ENCODE data around the gene GBF1.
A peak's percentile ranks its signal among the peaks of the same experiment; 100 is the strongest.
"Not testable (repeated sequence)": the region's sequence is repeated elsewhere in the genome, so short reads cannot be mapped to it uniquely, and the experiment has no call there.

Gene GBF1

GRCh38 chr10:102231357-102232318 lies 13.7 kb upstream of the GBF1 start:
- DNase-seq (ENCODE audit: low read depth), result peak; percentile 54

GRCh38 chr10:102233997-102234396 lies 11.3 kb upstream of the GBF1 start:
- no peak for DNase-seq (ENCODE audit: low read depth)

GRCh38 chr10:102234888-102235597 lies 10.3 kb upstream of the GBF1 start:
- DNase-seq (ENCODE audit: low read depth), result no peak

- DNase-seq (ENCODE audit: low read depth), result no peak
These were observed 9.8 kb upstream of the GBF1 start for GRCh38 chr10:102235598-102235920.

GRCh38 chr10:102236006-102236405 lies 9.3 kb upstream of the GBF1 start:
- no peak for DNase-seq (ENCODE audit: low read depth)

GRCh38 chr10:102237711-102238252 lies 7.5 kb upstream of the GBF1 start:
- DNase-seq (ENCODE audit: low read depth), result no peak

GRCh38 chr10:102240467-102241031 lies 4.8 kb upstream of the GBF1 start:
- DNase-seq (ENCODE audit: low read depth), result no peak

GRCh38 chr10:102241032-102241443 lies 4.3 kb upstream of the GBF1 start:
- no peak for DNase-seq (ENCODE audit: low read depth)

- DNase-seq (ENCODE audit: low read depth), result peak; percentile 90
These were observed 3.8 kb upstream of the GBF1 start, which contains the start of gene PITX3 for GRCh38 chr10:102241444-102242117. TSS of gene PITX3 (minus strand) at chr10:102241512. CDS start at chr10:102232080, 9,432 bp downstream.

- no peak for DNase-seq (ENCODE audit: low read depth)
These were observed 3.2 kb upstream of the GBF1 start for GRCh38 chr10:102242118-102242485.

GRCh38 chr10:102243309-102243708 lies 2.0 kb upstream of the GBF1 start:
- DNase-seq (ENCODE audit: low read depth), result no peak

GRCh38 chr10:102245932-102246251 lies 560 bp downstream of the GBF1 start:
- no peak for DNase-seq (ENCODE audit: low read depth)

GRCh38 chr10:102246261-102246660 lies 929 bp downstream of the GBF1 start:
- no peak for DNase-seq (ENCODE audit: low read depth)

- no peak for DNase-seq (ENCODE audit: low read depth)
These were observed 2.4 kb downstream of the GBF1 start for GRCh38 chr10:102247734-102248133.

GRCh38 chr10:102252508-102252907 lies 7.2 kb downstream of the GBF1 start:
- DNase-seq (ENCODE audit: low read depth), result not testable (repeated sequence)

GRCh38 chr10:102254426-102254825 lies 9.1 kb downstream of the GBF1 start:
- DNase-seq (ENCODE audit: low read depth), result no peak

- no peak for DNase-seq (ENCODE audit: low read depth)
These were observed 10.1 kb downstream of the GBF1 start for GRCh38 chr10:102255404-102255803.

GRCh38 chr10:102261196-102261595 lies 15.9 kb downstream of the GBF1 start:
- no peak for DNase-seq (ENCODE audit: low read depth)

GRCh38 chr10:102261842-102262241 lies 16.5 kb downstream of the GBF1 start:
- no peak for DNase-seq (ENCODE audit: low read depth)

- DNase-seq (ENCODE audit: low read depth), result no peak
These were observed 17.5 kb downstream of the GBF1 start for GRCh38 chr10:102262744-102263370.

GRCh38 chr10:102264371-102264770 lies 19.0 kb downstream of the GBF1 start:
- no peak for DNase-seq (ENCODE audit: low read depth)

GRCh38 chr10:102266670-102267069 lies 21.3 kb downstream of the GBF1 start:
- DNase-seq (ENCODE audit: low read depth), result no peak
